ENCODE measurements around the gene HMCN2.
"Not testable (repeated sequence)": the region's sequence is repeated elsewhere in the genome, so short reads cannot be mapped to it uniquely, and the experiment has no call there.

The HMCN2 gene

DNA sequence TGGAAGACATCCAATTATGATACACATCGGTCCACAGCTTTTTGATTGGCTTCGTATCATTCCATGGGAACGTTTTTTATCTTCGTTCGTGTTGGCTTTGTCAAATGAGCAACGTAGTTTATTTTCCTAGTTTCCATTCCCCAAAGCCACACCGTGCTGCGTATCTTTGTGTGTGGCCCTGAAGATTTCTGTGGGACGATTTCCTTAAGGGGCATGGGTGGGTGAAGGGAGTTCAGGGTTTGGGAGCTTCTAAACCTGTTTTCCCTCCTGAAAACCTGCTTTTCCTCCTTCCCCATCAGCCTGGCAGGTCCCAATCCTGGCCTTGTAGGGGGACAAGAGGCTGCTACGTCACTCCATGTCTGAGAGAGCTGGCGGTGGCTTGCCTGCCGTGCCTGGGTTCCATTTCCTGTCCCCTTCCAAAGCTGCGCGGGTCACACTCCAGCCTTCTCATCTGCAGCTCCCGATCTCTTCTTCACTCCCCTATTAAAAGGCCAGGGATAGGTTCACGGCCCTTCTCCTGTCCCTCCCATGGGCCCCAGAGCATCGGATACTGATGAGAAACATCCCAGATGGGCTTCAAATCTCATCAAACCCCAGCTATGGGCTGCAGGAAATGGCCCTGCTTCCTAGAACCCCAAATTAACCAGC lies 155.7 kb downstream of the HMCN2 start:
- DNase-seq, result no peak

- DNase-seq, result peak; percentile 89
These were observed 156.3 kb downstream of the HMCN2 start for GRCh38 chr9:130421802-130422276.

DNA sequence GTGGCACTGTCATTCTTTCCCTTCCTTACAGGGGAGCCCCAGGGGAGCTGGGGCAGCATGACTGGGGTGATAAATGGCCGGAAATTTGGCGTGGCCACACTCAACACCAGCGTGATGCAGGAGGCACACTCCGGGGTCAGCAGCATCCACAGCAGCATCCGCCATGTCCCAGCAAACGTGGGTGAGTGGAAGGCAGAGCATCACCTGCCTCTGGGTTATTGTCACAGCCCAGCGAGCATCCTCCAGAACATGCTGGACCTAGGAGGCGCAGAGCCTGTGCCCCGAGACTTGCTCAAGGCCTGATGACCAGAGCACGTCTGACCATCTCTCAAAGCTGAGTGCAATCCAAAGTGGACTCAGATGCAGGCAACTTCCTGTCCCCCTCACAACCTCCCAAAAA lies 157.0 kb downstream of the HMCN2 start:
- no peak for DNase-seq

DNA sequence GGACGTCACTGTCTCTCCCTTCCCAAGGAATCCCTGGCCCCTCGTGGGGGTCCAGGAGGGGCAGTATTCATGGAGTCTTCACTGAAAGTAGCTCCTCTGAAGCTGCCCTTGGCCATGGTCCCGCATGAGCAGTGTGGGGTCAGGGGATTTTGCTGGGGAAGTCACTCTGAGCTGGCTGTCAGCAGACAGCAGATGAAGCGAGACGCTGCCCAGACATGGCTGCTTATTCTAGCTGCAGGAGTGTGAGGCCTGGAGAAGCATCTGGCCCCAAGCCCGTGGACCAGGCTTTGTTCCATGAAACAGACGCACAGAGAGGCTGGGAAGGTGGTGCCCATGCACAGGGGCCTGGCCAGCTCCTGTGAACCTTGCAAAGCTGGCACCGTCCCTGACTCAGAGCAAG lies 157.7 kb downstream of the HMCN2 start:
- DNase-seq, result no peak

- no peak for DNase-seq
These were observed 159.3 kb downstream of the HMCN2 start for GRCh38 chr9:130424595-130425454.

DNA sequence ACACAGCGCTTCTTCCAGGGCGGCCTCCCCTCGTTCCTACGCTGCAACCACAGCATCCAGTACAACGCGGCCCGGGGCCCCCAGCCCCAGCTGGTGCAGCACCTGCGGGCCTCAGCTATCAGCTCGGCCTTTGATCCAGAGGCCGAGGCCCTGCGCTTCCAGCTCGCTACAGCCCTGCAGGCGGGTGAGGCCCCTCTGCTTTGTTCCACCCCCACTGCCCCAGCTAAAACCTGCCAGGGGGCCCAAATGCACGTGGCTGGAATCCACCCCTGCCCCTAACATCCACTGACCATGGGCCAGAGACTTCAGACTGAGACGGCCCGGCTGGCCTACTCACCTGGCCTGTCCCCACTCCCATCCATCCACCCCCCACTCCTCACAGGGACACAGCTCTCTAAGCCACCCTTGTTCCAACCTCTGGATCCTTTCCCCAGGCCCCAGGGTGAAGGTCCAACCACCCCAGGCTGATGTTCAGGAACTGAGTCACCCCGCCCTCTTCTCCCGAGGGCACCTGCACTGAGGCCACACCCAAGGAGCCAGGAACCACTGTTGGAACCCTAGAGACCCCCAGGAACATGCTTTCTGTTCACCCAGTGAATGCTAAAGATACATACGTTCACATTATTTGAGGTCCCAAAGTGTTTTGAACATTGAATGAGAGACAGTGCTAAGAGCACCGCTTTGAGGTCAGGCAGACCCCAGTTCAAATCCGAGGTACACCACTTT lies 160.3 kb downstream of the HMCN2 start:
- DNase-seq, result no peak

DNA sequence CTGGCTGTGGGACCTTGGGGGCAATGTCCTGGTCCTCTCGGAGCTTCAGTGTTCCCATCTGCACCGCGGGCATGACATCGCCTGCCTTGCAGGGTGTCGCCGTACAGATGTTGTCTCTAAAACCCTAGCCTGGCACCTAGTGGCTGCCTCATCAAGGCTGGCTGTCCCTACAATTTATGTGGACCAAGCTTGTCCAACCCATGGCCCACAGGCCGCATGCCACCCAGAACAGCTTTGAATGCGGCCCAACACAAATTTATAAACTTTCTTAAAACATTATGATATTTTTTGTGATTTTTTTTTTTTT lies 160.9 kb downstream of the HMCN2 start:
- no peak for DNase-seq

GRCh38 chr9:130426883-130427282 lies 161.3 kb downstream of the HMCN2 start:
- peak; percentile 80 for DNase-seq

DNA sequence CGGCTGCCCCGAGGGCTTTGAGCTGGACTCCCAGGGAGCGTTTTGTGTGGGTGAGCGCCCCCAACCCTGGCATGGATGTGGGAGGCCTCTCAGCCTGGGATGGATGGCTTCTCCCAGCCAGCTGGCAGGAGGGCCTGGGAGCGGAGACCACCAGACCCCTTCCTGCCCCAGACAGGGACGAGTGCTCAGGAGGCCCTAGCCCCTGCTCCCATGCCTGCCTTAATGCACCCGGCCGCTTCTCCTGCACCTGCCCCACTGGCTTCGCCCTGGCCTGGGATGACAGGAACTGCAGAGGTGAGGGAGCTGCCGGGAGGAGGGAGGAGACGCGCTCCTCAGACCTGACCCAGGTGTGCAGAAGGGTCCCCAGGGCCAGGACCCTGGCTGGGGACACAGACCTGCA lies 161.8 kb downstream of the HMCN2 start:
- DNase-seq, result no peak

DNA sequence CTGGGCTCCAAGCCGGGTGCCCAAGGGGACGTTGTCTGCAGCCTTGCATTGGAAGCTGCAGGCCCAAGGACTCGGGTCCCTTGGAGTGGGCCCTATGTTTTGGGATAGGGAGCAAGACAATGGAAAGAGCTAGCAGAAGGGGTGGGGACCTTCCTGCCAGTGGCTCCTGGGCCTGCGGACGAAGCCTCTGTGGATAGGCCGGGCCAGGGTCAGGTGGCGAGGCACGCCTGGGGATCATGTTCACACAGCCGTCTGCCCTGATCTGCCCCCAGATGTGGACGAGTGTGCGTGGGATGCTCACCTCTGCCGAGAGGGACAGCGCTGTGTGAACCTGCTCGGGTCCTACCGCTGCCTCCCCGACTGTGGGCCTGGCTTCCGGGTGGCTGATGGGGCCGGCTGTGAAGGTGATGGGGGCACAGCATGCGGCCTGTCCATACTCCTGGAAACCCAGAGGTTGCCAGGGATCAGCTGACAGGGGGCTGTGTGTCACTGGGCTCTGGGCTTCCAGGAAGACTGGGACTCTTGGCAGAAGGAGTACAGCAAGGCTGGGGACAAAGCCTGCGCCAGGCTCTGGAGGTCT lies 162.6 kb downstream of the HMCN2 start:
- DNase-seq, result no peak

GRCh38 chr9:130429381-130429780 lies 163.8 kb downstream of the HMCN2 start:
- DNase-seq, result no peak

GRCh38 chr9:130429831-130430230 lies 164.3 kb downstream of the HMCN2 start:
- no peak for DNase-seq

- no peak for DNase-seq
These were observed 164.7 kb downstream of the HMCN2 start for GRCh38 chr9:130430232-130430631.

DNA sequence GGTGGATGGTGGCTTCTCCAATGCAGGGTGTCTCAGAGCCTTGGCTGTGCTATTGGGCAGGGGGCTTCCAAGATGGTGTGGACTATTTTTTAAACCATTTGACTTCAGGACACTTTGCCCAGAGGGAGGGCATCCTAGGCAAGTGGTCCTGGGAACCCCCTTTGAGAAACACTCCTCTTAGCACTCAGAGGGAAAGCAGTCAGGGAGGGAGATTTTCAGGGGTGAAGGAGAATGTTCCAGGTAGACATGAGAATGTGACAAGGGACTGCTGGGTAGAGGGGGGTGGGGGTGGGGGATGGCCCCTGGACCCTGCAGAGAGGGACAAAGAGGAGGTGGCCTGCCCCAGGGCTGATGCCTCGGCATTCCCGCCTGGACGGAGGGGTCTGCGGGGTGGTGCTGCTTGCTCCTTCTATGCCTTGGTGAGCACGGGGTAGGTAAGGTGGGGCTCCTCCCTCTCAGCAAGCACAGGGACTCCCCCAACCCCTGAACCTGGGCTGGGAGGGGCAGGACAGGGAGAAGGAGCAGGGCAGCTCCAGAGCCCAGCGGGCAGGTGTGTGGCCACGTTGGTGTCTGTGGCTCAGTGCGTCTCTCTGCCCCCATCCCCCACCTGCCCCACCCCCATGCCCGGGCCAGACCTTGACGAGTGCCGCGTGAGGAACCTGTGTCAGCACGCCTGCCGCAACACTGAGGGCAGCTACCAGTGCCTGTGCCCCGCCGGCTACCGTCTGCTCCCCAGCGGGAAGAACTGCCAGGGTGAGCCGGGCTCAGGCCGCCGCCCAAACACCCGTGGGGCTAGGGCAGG lies 165.4 kb downstream of the HMCN2 start:
- DNase-seq, result no peak

DNA sequence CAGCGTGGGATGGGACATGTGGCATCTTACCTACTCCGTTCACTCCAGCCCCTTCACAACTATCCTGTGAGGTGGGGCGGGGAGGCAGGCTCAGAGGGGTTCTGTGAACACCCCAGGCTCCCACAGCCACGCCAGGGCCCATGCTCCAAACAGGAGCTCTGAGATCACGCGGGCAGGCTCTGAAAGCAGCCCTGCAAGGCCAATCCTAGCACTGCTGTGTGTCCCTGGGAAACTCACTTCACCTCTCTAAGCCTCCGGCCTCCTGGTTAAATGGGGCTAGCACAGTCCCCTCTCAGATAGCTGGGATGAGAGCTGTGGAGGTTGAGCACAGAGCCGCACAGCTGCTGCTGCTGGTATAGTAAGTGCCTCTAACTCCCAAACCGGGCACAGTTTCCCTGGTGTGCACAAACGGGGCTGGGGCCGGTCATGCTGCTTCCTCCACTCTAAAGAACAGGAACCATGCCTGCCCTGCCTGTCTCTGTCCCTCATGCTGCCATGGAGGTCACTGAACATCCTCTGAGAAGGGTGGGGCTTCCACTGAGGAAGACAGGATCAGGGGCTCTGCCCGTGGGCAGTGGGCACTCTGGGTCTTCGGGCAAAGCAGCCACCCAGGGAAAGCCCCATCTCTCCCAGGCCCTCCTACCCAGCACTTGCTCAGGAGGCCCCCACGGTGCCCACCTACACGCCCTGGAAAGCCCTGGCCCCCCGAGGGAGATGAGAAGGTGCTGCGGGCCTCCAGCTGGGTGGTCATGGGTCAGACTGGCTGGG lies 166.2 kb downstream of the HMCN2 start:
- DNase-seq, result no peak

GRCh38 chr9:130432362-130432761 lies 166.8 kb downstream of the HMCN2 start:
- DNase-seq, result no peak

- DNase-seq, result no peak
These were observed 167.2 kb downstream of the HMCN2 start for GRCh38 chr9:130432796-130433167.

GRCh38 chr9:130433168-130433946 lies 167.8 kb downstream of the HMCN2 start:
- peak; percentile 52 for DNase-seq

- DNase-seq, result no peak
These were observed 168.3 kb downstream of the HMCN2 start for GRCh38 chr9:130433947-130434262.

- DNase-seq, result not testable (repeated sequence)
These were observed 169.1 kb downstream of the HMCN2 start for GRCh38 chr9:130434656-130435055.
